WTC11 (cell line): ENCODE measurements around the gene PRR5L. TPM values are rescaled to one million over a fixed set of nuclear protein-coding genes. Genes with fewer than 3 reads are reported as not detected.

Source experiments
- ATAC-seq: fragments of 200-7000 bp; cut with Tn5 transposase; 2 replicates; pipeline ENCODE4 v1.10.0; 2021; ENCODE audit warnings: mild to moderate bottlenecking, moderate library complexity
- CTCF ChIA-PET: fragments of 300-600 bp; sonication (Branson Sonifier 250); formaldehyde crosslinking; loops from one replicate; lab custom pipeline; 2021; ENCODE audit warnings: antibody characterized with exemption; lab: Charles Lee
- POLR2A ChIA-PET: fragments of 350-600 bp; sonication (Branson Sonifier 250); formaldehyde crosslinking; loops from one replicate; lab custom pipeline; 2021; ENCODE audit warnings: antibody characterized with exemption; lab: Charles Lee
- DNase-seq: peaks from one replicate; pipeline ENCODE4 v3.0.0; 2021; ENCODE audit warnings: low spot score
- H3K27ac Mint-ChIP-seq: 2 replicates; pipeline ENCODE4 v1.8.0; 2021; ENCODE audit warnings: mixed read lengths
- H3K27me3 Mint-ChIP-seq: 2 replicates; pipeline ENCODE4 v1.8.0; 2021; ENCODE audit warnings: low read depth, mild to moderate bottlenecking, moderate library complexity, mixed read lengths
- H3K36me3 Mint-ChIP-seq: 2 replicates; pipeline ENCODE4 v1.8.0; 2021; ENCODE audit warnings: mixed read lengths
- H3K4me1 Mint-ChIP-seq: 2 replicates; pipeline ENCODE4 v1.8.0; 2022; ENCODE audit warnings: mixed read lengths
- H3K4me3 Mint-ChIP-seq: 2 replicates; pipeline ENCODE4 v1.8.0; 2021; ENCODE audit warnings: mild to moderate bottlenecking, moderate library complexity, mixed read lengths
- H3K9me3 Mint-ChIP-seq: 2 replicates; pipeline ENCODE4 v1.8.0; 2021; ENCODE audit warnings: mixed read lengths
- AR ChIP-seq: fragments of 250-450 bp; sonication (Bioruptor Pico); IDR thresholded peaks from 2 replicates; pipeline ENCODE4 v1.9.0; 2021; ENCODE audit warnings: mild to moderate bottlenecking
- ARID4B ChIP-seq: sonication (generic); formaldehyde crosslinking; IDR thresholded peaks from 2 replicates; pipeline ENCODE4 v1.8.0; 2023; ENCODE audit warnings: missing genetic modification reagents, mild to moderate bottlenecking, borderline replicate concordance
- ATF1 ChIP-seq: sonication (generic); formaldehyde crosslinking; IDR thresholded peaks from 2 replicates; pipeline ENCODE4 v1.8.1; 2023; ENCODE audit warnings: mild to moderate bottlenecking, moderate library complexity, missing genetic modification reagents
- ELF4 ChIP-seq: sonication (generic); formaldehyde crosslinking; IDR thresholded peaks from 2 replicates; pipeline ENCODE4 v1.8.1; 2022; ENCODE audit warnings: low read depth, mild to moderate bottlenecking, moderate library complexity, missing genetic modification reagents
- EMX1 ChIP-seq: fragments of 250-450 bp; sonication (Bioruptor Pico); IDR thresholded peaks from 2 replicates; pipeline ENCODE4 v1.8.0; 2021; ENCODE audit warnings: mild to moderate bottlenecking
- IRF2 ChIP-seq: sonication (generic); formaldehyde crosslinking; IDR thresholded peaks from 2 replicates; pipeline ENCODE4 v1.8.0; 2022; ENCODE audit warnings: low read depth, missing genetic modification reagents, borderline replicate concordance
- JAZF1 ChIP-seq: fragments of 250-450 bp; sonication (Bioruptor Pico); IDR thresholded peaks from 2 replicates; pipeline ENCODE4 v1.9.0; 2021; ENCODE audit warnings: moderate library complexity, mild to moderate bottlenecking, inconsistent platforms
- NFATC4 ChIP-seq: fragments of 250-450 bp; sonication (Bioruptor Pico); IDR thresholded peaks from 2 replicates; pipeline ENCODE4 v1.9.0; 2021; ENCODE audit warnings: mild to moderate bottlenecking
- ZNF121 ChIP-seq: sonication (generic); formaldehyde crosslinking; IDR thresholded peaks from 2 replicates; pipeline ENCODE4 v1.8.0; 2023; ENCODE audit warnings: missing genetic modification reagents
- ZNF317 ChIP-seq: sonication (generic); formaldehyde crosslinking; IDR thresholded peaks from 2 replicates; pipeline ENCODE4 v1.8.1; 2023; ENCODE audit warnings: low read depth, mild to moderate bottlenecking, moderate library complexity, missing genetic modification reagents, borderline replicate concordance
- ZNF532 ChIP-seq: fragments of 250-450 bp; sonication (Bioruptor Pico); IDR thresholded peaks from 2 replicates; pipeline ENCODE4 v1.9.0; 2021; ENCODE audit warnings: mild to moderate bottlenecking, borderline replicate concordance
- total RNA-seq: library from RNA; stranded (reverse); gene quantifications from 3 replicates; pipeline ENCODE4 v1.2.3, GENCODE V29; 2021
- TF ChIP-seq, protein P1 (sequence below): sonication (generic); formaldehyde crosslinking; conservative IDR thresholded peaks from 2 replicates; pipeline ENCODE4 v1.8.1; 2023; ENCODE audit warnings: mild to moderate bottlenecking, low read depth, missing genetic modification reagents, moderate library complexity
- TF ChIP-seq, protein P2 (sequence below): sonication (generic); formaldehyde crosslinking; IDR thresholded peaks from 2 replicates; pipeline ENCODE4 v1.8.0; 2022; ENCODE audit warnings: mild to moderate bottlenecking, missing genetic modification reagents
- TF ChIP-seq, protein P3 (sequence below): sonication (generic); formaldehyde crosslinking; IDR thresholded peaks from 2 replicates; pipeline ENCODE4 v1.8.1; 2022; ENCODE audit warnings: low read depth, missing genetic modification reagents, borderline replicate concordance
- TF ChIP-seq, protein P4 (sequence below): fragments of 250-450 bp; sonication (Bioruptor Pico); IDR thresholded peaks from 2 replicates; pipeline ENCODE4 v2.1.2; 2022; ENCODE audit warnings: mild to moderate bottlenecking, moderate library complexity

PRR5L gene
- total RNA-seq, 1 experiment from 2014 or later: 3.9 TPM

- TF ChIP-seq, protein P1, sequence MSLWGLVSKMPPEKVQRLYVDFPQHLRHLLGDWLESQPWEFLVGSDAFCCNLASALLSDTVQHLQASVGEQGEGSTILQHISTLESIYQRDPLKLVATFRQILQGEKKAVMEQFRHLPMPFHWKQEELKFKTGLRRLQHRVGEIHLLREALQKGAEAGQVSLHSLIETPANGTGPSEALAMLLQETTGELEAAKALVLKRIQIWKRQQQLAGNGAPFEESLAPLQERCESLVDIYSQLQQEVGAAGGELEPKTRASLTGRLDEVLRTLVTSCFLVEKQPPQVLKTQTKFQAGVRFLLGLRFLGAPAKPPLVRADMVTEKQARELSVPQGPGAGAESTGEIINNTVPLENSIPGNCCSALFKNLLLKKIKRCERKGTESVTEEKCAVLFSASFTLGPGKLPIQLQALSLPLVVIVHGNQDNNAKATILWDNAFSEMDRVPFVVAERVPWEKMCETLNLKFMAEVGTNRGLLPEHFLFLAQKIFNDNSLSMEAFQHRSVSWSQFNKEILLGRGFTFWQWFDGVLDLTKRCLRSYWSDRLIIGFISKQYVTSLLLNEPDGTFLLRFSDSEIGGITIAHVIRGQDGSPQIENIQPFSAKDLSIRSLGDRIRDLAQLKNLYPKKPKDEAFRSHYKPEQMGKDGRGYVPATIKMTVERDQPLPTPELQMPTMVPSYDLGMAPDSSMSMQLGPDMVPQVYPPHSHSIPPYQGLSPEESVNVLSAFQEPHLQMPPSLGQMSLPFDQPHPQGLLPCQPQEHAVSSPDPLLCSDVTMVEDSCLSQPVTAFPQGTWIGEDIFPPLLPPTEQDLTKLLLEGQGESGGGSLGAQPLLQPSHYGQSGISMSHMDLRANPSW (CRISPR knock-in tag): no peak
- no peak for TF ChIP-seq EMX1 (CRISPR knock-in tag)
- TF ChIP-seq, protein P2, sequence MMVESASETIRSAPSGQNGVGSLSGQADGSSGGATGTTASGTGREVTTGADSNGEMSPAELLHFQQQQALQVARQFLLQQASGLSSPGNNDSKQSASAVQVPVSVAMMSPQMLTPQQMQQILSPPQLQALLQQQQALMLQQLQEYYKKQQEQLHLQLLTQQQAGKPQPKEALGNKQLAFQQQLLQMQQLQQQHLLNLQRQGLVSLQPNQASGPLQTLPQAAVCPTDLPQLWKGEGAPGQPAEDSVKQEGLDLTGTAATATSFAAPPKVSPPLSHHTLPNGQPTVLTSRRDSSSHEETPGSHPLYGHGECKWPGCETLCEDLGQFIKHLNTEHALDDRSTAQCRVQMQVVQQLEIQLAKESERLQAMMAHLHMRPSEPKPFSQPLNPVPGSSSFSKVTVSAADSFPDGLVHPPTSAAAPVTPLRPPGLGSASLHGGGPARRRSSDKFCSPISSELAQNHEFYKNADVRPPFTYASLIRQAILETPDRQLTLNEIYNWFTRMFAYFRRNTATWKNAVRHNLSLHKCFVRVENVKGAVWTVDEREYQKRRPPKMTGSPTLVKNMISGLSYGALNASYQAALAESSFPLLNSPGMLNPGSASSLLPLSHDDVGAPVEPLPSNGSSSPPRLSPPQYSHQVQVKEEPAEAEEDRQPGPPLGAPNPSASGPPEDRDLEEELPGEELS: no peak
- no peak for TF ChIP-seq ARID4B (CRISPR knock-in tag)
- TF ChIP-seq ZNF532 (CRISPR knock-in tag): no peak
- no peak for TF ChIP-seq IRF2
- TF ChIP-seq ATF1 (CRISPR knock-in tag): no peak
- TF ChIP-seq, protein P3, sequence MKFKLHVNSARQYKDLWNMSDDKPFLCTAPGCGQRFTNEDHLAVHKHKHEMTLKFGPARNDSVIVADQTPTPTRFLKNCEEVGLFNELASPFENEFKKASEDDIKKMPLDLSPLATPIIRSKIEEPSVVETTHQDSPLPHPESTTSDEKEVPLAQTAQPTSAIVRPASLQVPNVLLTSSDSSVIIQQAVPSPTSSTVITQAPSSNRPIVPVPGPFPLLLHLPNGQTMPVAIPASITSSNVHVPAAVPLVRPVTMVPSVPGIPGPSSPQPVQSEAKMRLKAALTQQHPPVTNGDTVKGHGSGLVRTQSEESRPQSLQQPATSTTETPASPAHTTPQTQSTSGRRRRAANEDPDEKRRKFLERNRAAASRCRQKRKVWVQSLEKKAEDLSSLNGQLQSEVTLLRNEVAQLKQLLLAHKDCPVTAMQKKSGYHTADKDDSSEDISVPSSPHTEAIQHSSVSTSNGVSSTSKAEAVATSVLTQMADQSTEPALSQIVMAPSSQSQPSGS (CRISPR knock-in tag): no peak
Observed at GRCh38 chr11:36374726-36375125, 78.6 kb downstream of the PRR5L start (continued).

GRCh38 chr11:36375353-36376008 is 79.4 kb downstream of the PRR5L start:
- ChIA-PET POLR2A (interaction anchor here (0.6 to 1.0 kb wide), 4 partner anchors 10 to 178 kb away, joined by 3 to 6 read pairs (median 4); no protein-coding TSS in a partner anchor), CTCF (interaction anchor here (0.6 to 3.9 kb wide), 15 partner anchors 9 to 1097 kb away, joined by 3 to 18 read pairs (median 4); partner anchors contain the start of gene TRAF6)
- Mint-ChIP-seq H3K36me3 (no peaks in the 10 kb centered on the region), H3K4me3 (peak overlapping the region; percentile 90), H3K27me3 (peaks cover 81% of the 10 kb centered on the region), H3K9me3 (no peaks in the 10 kb centered on the region), H3K27ac (no peak overlapping the region), H3K4me1 (peaks cover 12% of the 10 kb centered on the region)
- DNase-seq: no peak
- ATAC-seq: no peak; the same call in 1 of the 2 replicates
- no peak for TF ChIP-seq NFATC4 (CRISPR knock-in tag)
- TF ChIP-seq AR (CRISPR knock-in tag): no peak
- TF ChIP-seq, protein P4, sequence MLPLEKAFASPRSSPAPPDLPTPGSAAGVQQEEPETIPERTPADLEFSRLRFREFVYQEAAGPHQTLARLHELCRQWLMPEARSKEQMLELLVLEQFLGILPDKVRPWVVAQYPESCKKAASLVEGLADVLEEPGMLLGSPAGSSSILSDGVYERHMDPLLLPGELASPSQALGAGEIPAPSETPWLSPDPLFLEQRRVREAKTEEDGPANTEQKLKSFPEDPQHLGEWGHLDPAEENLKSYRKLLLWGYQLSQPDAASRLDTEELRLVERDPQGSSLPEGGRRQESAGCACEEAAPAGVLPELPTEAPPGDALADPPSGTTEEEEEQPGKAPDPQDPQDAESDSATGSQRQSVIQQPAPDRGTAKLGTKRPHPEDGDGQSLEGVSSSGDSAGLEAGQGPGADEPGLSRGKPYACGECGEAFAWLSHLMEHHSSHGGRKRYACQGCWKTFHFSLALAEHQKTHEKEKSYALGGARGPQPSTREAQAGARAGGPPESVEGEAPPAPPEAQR: no peak
- TF ChIP-seq ELF4 (CRISPR knock-in tag): no peak
- TF ChIP-seq ZNF121 (CRISPR knock-in tag): no peak
- TF ChIP-seq ZNF317: no peak
- TF ChIP-seq JAZF1: no peak
